NCI-H82 (cell line): ENCODE results near the gene MIPOL1.
"Not testable (repeated sequence)": the region's sequence is repeated elsewhere in the genome, so short reads cannot be mapped to it uniquely, and the experiment has no call there.

Experiments
- DNase-seq: peaks from one replicate; lab custom pipeline; 2025; lab: John Stamatoyannopoulos, UW

MIPOL1 gene

DNA sequence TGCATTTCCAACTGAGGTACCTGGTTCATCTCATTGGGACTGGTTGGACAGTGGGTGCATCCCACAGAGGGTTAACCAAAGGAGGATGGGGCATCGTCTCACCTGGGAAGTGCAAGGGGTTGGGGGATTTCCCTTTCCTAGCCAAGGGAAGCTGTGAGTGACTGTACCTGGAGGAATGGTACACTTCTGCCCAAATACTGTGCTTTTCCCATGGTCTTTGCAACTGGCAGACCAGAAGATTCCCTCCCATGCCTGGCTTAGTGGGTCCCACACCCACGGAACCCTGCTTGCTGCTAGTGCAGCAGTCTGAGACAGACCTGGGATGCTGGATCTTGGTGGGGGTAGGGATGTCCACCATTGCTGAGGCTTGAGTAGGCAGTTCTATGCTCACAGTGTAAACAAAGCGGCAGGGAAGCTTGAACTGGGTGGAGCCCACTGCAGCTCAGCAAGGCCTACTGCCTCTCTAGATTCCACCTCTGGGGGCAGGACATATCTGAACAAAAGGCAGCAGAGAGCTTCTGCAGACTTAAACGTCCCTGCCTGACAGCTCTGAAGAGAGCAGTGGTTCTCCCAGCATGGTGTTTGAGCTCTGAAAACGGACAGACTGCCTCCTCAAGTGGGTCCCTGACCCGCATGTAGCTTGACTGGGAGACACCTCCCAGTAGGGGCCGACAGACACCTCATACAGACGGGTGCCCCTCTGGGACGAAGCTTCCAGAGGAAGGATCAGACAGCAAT lies 9.7 kb upstream of the MIPOL1 start:
- not testable (repeated sequence) for DNase-seq

DNA sequence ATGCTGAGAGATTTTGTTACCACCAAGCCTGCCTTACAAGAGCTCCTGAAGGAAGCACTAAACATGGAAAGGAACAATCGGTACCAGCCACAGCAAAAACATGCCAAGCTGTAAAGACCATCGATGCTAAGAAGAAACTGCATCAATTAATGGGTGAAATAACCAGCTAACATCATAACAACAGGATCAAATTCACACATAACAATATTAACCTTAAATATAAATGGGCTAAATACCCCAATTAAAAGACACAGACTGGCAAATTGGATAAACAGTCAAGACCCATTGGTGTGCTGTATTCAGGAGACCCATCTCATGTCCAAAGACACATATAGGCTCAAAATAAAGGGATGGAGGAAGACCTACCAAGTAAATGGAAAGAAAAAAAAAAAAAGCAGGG lies 8.0 kb upstream of the MIPOL1 start:
- DNase-seq: not testable (repeated sequence)

DNA sequence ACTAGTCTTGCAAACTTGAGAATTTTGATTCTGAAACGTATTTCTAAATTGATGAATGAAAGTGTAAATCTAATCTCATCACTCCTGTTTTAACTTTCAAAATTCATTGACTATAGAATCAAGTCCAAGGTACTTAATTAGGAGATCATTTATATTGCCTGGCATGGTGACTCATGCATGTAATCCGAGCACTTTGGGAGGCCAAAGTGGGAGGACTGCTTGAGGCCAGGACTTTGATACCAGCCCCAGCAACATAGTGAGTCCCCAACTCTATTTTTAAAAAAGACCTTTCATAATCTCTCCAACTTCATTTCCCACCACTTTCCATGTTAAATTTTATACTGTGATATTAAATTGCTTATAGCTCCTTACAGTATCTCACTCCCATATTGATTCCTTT lies 3.0 kb upstream of the MIPOL1 start:
- no peak for DNase-seq

DNA sequence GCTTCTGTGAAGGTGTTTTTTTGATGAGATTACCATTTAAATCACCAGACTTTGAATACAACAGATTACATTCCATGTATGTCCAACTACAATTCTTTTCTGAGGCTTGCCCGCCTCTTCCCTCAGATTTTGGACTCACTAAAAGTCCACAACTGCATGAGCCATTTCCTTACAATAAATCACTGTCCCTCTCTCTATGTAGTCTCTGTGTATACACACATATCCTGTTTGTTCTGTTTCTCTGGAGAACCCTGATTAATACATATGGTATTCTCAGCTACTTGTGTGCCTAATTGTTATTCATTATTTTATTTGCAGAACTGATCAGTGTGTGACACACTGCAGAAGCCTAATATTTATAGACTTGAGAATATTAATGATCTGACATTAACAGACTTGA lies 2.4 kb upstream of the MIPOL1 start:
- DNase-seq: no peak

DNA sequence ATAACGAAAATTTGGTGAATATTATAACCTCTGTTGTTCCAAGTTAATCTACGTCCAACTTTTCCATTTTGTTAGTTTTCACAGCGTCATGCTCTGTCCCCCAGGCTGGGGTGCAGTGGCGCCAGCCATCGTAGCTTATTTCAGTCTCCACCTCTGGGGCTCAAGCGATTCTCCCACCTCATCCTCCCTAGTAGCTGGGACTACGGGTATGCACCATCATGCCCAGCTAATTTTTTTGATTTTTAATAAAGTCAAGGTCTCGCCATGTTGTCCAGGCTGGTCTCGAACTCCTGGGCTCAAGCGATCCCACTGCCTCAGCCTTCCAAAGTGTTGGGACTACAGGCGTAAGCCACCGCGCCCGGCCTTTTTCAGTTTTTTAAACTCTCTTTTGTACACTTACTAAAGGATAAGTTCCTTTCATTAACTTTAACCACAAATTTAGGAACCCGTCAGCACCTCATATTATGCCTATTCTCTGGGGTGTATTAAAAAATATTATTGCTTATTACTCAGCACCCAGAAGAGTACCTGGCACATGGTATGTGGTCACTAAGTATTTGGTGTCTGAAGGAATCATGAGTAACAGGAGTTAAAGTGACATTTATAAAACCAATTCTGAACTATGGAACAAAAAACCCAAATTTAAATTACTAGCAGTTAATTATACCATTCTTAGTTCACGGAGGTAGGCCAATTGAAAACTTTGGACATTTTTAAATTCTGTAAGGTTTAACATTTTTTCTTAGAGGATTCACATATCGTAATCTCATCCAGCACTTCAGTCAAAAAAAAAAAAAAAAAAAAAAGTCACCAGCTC lies 925 bp upstream of the MIPOL1 start:
- DNase-seq: no peak

DNA sequence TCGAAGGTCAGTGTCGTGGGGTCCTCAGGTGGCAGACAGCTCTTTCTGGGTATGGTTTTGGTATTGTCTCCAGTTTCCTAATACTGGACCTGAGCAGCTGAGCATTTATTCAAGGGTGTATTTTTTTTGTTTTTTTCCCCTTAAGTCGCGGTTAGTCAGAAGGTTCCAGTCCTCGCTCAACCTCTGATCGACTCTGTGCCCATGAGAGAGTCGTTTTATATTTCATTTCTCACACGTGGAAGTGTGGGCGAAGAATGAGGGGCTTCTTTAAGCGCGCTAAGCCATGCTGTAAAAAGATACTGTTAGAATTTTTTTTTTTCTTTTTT lies 499 bp downstream of the MIPOL1 start:
- no peak for DNase-seq

DNA sequence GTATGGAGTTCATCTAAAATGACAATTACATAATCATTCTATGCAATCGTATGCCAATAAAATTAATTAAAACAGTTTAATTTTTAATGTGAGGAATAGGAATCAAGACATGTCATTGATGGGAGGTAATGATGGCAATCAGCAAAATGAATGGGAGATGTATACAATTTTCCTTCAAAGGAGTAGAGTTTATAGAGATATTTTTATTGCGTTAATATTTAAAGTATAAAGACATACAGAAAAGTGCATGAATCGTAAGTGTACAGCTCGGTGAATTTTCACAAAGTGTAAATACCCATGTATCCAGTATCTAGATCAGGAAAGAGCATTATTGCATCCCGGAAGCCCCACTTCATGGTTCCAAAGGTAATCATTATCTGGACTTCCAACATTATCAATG lies 1.2 kb downstream of the MIPOL1 start:
- no peak for DNase-seq

DNA sequence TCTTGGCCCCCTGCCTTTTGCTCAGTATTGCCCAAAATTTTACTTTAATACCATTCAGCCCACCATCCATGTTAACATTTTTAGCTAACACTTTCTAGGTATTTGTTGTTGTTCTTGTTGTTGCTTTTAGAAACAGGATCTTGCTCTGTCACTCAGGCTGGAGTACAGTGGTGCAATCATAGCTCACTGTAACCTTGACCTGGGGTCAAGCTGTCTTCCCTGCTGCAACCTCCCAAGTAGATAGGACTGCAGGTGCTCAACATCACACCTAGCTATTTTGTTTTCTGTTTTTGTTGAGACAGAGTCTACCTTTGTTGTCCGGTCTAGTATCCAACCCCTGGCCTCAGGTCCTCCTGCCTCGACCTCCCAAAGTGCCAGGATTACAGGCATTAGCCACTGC lies 4.0 kb downstream of the MIPOL1 start:
- DNase-seq: no peak

DNA sequence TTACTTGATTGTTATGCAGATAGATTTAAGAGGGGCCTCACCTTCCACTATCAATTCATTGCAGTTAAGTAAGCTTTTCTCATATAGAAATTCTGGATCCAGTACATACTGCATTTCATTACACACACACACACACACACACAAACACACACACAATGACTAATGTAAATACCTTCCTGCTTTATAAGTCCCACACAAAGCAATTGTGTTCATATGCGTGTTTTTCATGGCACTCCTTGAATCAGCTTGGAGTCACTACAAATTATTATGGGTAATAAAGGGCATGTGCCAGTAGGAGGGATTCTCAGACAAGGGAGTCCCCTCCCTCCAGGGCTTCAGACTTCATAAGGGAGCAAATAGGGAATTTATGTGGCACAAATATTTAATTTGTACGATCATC lies 4.5 kb downstream of the MIPOL1 start:
- DNase-seq: no peak

DNA sequence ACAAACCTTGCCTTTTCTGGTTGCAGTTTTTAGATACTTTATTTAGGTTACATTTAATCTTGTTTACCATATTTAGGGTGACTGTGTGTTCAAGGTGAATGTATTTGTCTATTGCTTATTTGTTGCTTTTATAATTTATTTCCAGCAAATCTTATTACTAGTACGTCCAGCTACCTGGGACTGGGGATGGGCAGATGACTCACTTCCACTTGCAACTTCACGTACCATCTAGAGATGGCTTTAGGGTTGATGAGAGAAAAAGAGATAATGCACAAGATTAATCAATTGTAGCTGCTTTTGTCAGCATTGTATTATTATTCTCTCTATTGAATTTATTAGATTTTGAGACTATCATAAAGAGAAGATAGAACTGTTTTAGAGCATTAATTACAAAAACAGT lies 5.1 kb downstream of the MIPOL1 start:
- no peak for DNase-seq

DNA sequence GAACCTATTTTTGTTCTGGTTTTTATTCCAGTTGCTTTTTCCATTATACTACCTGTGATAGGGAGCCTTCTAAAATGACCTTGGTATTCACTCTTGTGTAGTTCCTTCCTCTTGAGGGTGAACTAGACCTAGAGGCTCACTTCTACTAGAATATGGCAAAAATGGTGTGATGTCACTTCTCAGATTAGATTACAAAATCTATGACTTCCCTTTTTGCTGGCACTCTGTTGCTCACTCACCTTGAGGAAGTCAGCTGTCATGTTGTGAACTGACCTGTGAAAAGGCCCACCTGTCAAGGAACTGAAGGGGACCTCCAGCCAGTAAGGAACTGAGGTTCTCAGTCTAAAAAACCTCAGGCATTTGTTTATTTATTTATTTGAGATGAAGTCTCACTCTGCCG lies 5.7 kb downstream of the MIPOL1 start:
- no peak for DNase-seq

DNA sequence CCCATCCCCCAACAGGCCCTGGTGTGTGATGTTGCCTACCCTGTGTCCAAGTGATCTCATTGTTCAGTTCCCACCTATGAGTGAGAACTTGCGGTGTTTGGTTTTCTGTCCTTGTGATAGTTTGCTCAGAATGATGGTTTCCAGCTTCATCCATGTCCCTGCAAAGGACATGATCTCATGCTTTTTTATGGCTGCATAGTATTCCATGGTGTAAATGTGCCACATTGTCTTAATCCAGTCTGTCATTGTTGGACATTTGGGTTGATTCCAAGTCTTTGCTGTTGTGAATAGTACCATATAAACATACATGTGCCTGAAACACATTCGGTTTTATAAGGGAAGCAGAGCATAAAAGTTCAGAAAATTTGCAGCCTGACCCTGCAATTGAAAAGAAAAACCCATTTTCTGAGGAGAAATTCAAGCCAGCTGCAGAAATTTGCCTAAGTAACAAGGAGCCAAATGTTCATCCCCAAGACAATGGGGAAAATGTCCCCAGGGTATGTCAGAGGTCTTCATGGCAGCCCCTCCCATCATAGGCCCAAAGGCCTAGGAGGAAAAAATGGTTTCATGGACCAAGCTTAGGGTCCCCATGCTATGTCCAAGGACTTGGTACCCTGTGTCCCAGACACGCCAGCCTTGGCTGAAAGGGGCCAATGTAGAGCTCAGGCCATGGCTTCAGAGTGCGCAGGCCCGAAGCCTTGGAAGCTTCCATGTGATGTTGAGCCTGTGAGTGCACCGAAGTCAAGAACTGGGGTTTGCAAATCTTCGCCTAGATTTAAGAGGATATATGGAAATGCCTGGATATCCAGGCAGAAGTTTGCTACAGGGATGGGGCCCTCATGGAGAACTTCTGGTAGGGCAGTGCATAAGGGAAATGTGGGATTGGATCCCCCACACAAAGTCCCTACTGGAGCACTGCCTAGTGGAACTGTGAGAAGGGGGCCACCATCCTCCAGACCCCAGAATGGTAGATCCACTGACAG lies 8.2 kb downstream of the MIPOL1 start:
- DNase-seq: not testable (repeated sequence)

DNA sequence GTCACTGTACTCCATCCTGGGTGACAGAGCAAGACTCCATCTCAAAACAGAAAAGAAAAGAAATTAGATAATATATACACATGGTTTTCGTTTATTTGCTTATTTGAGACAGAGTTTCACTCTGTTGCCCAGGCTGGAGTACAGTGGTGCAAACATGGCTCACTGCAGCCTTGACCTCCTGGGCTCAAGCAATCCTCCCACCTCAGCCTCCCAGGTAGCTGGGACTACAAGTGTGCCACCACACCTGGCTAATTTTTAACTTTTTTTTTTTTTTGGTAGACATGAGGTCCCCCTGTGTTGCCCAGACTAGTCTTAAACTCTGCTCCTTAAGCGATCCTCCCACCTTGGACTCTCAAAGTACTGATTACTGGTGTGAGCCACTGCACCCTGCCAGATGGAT lies 11.9 kb downstream of the MIPOL1 start:
- not testable (repeated sequence) for DNase-seq

DNA sequence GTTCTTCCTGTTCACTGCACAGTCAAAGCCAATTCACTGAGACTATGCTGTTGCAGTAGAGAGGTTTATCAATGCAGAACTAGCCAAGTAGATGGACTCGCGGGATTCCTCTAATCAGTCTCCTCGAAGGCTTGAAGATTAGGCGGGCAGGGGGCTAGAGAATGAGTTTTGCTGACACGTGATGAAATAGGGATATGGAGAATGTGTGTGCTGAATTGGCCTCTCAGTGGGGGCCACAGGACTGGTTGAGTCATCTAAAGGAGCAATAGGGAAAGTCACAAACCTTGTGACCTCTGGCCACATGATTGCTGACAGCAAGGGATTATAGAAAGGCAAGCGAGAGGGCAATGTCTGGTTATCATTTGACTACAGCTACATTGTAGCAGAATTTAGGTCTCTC lies 12.7 kb downstream of the MIPOL1 start:
- no peak for DNase-seq

DNA sequence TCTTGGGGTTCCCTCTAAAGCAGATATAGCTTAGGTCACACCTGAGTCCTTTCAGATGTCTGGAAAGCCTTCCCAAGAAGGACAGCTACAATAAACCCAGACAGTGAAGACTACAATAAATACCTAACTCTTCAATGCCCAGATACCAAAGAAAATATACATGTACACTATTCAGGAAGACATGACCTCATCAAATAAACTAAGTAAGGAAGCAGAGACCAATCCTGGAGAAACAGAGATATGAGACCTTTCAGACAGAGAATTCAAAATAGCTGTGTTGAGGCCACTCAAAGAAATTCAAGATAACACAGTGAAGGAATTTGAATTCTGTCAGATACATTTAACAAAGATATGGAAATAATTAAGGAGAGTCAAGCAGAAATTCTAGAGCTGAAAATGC lies 15.3 kb downstream of the MIPOL1 start:
- no peak for DNase-seq

DNA sequence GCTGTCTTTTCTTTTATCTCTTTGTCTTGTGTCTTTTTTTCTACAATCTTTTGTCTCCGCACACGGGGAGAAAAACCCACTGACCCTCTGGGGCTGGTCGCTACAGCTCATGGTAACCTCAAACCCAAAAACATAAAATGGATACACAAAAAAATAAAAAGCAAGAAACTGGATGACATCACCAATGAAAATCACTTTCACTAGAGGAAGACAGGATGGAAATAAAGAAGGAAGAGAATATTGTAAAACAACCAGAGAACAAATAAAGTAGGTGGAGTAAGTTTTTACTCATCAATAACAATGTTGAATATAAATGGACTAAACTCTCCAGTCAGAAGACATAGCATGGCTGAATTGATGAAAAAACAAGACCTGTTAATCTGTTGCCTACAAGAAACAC lies 17.6 kb downstream of the MIPOL1 start:
- no peak for DNase-seq

DNA sequence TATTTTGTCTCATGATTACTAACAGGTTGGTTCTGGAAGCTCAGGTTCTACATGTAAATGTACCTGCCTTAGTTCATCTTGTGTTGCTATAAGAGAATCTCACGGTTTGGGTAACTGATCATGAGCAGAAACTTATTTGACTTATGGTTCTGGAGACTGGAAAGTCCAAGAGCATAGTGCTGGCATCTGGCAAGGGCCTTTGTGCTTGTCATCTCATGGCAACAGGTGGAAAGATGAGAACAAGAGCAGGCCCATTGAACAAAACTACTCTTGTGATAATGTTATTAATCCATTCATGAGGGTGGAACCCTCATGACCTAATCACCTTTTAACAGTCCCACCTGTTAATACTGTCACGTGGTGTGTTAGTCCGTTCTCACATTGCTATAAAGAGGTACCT lies 23.3 kb downstream of the MIPOL1 start:
- no peak for DNase-seq

DNA sequence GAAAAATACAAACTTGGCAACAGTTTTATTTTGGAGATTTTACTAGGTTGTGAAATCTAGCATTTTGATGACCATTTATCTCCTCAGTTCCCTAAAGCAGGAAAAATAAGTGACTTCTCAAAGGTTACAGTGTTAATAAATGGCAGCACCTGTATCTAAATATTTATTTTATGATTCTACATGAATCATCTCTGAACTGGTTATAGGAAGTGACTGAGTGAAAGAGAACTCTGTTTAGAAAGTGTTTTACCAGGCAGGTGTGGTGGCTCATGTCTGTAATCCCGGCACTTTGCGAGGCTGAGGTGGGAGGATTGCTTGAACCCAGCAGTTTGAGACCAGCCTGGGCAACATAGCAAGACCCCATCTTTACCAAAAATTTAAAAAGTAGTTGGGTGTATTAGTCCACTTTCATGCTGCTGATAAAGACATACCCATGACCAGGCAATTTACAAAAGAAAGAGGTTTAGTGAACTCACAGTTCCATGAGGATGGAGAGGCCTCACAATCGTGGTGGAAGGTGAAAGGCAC lies 26.3 kb downstream of the MIPOL1 start:
- DNase-seq: no peak

DNA sequence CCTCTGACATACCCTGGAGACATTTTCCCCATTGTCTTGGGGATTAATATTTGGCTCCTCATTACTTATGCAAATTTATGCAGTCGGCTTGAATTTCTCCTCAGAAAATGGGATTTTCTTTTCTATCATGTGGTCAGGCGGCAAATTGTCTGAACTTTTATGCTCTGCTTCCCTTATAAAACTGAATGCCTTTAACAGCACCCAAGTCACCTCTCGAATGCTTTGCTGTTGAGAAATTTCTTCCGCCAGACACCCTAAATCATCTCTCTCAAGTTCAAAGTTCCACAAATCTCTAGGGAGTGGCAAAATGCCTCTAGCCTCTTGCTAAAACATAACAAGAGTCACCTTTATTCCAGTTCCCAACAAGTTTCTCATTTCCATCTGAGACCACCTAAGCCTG lies 27.9 kb downstream of the MIPOL1 start:
- not testable (repeated sequence) for DNase-seq

DNA sequence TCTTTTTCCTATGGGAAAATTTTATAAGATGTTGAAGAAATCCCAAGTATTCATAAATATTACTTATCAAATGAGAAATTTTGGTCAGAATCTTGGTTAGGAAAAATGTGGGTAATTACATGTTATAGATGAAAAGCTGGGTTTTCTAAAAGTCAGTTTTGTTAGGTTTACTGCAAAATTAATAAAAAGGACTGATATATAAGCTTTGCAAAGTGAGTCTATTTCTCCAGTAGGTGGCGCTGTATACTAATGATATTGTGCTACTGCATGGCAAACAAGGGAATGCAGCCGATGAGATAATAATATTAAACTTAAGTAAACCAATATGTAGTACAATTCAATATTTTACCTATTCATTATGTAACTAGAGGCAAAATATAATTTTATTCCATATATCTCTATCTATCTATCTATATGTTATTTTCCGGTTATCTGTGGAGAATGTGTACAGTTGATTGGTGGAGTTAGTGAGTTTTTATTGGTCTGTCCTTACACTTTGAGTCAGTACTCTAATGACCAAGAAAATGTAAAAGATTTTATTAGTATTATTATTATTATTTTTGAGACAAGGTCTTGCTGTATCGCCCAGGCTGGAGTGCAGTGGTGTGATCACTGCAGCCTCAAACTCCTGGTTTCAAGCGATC lies 32.9 kb downstream of the MIPOL1 start:
- DNase-seq: peak; percentile 83

DNA sequence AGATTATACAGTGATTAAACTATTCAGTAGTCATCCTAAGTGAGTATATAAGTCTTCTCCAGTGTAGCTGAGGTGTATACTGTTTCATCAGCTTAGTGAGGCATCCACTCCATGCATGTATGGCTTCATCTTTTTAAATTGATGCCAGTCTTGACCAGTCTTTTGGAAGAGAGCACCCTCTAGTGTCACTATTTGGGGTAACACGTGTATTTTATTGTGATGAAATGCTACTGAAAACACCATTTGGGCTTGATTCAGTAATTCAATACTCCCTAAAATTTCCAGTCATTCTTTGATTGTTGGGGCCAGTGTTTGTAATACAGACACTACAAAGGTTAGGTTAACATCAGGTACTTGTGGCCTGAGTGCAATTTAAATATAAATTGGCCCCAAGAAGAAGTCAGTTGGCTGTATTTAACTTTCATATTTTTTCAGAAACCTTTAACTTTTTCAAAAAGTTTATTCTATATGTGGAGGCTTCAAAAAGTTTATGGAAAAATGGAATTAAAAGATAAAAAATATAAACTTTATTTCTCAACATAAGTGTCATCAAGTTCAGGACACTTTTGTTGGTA lies 35.3 kb downstream of the MIPOL1 start:
- peak; percentile 52 for DNase-seq
